GM12878 (cell line): Measurements from ENCODE around the gene ICA1L.

Source experiments
- CBFB ChIP-seq: IDR thresholded peaks from 2 replicates; pipeline ENCODE4 v1.6.1; 2016; ENCODE audit warnings: antibody characterized with exemption, low read depth
- CEBPB ChIP-seq, 2 experiments: fragments of 150-350 bp in 1 of 2; IDR thresholded peaks; 2 replicates each; pipeline ENCODE4 v1.6.1; 2012 to 2014; ENCODE audit warnings: low read depth in 2 of 2, low read length in 2 of 2, borderline replicate concordance in 1 of 2, inconsistent platforms in 1 of 2
- DPF2 ChIP-seq: fragments of 450-650 bp; IDR thresholded peaks from 2 replicates; pipeline ENCODE4 v1.6.1; 2017; ENCODE audit warnings: mild to moderate bottlenecking
- POLR2A ChIP-seq: IDR thresholded peaks from 2 replicates; pipeline ENCODE4 v1.6.1; 2011; ENCODE audit warnings: low read depth, mild to moderate bottlenecking, low read length
- SIN3A ChIP-seq: IDR thresholded peaks from 2 replicates; pipeline ENCODE4 v1.6.1; 2012; ENCODE audit warnings: low read depth, low read length, improper control_type of control experiment
- USF2 ChIP-seq: IDR thresholded peaks from 2 replicates; pipeline ENCODE4 v1.6.1; 2011; ENCODE audit warnings: low read depth, low read length, improper control_type of control experiment, borderline replicate concordance

DNA sequence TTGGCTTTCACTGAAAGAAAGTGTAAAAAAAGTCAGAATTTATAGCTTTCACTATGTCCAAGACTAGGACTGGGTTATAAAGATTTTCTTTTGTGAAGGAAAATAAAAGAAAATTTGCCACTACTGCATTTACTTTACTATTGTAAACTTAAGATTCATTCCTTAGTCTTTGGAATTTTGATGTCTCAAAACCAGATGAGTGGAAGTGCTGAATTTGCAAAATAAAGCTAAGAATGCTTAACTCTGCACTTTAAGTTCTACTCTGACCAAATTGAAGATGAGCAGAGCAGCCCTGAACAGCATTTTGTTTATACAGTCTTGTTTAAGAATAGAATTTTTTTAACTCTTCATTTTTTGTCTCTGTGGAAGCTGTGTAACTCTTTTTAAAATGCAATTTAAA, 102.4 kb downstream of the ICA1L start:
- TF ChIP-seq CBFB (no peak), CEBPB (IDR thresholded peaks at IDR 0.05; ENCODE audit: borderline replicate concordance in 1 of 2, low read depth in 2 of 2, low read length in 2 of 2) (no peak), DPF2 (no peak), USF2 (no peak), POLR2A (no peak), SIN3A (no peak)
